Heart left ventricle (tissue), 16 donors: ENCODE measurements around the gene BRD9. TPM values are rescaled to one million over a fixed set of nuclear protein-coding genes. Genes with fewer than 3 reads are reported as not detected.

Experiments
- ATAC-seq, 4 donors: fragments of 200-7000 bp; cut with Tn5 transposase; one replicate each; pipeline ENCODE4 v1.9.1; 2020 to 2022; ENCODE audit warnings: moderate library complexity in 4 of 4, mild to moderate bottlenecking in 3 of 4, moderate number of reproducible peaks in 1 of 4
- DNase-seq, 5 donors: peaks; one replicate each; pipeline ENCODE4 v3.0.0-alpha.2; 2020
- H3K27ac ChIP-seq, 12 donors: fragments of 200-600 bp; sonication (generic) in 4 of 12; one replicate each; pipeline versions ENCODE4 v1.5.0 to v1.8.0; 2016 to 2022; ENCODE audit warnings: mild to moderate bottlenecking in 2 of 12
- H3K27me3 ChIP-seq, 9 donors: fragments of 200-600 bp; sonication (generic) in 2 of 9; one replicate each; pipeline versions ENCODE4 v1.5.1 to v1.8.0; 2016 to 2022; ENCODE audit warnings: mild to moderate bottlenecking in 3 of 9
- H3K36me3 ChIP-seq, 9 donors: fragments of 200-600 bp; sonication (generic) in 2 of 9; one replicate each; pipeline versions ENCODE4 v1.5.0 to v1.8.0; 2018 to 2022; ENCODE audit warnings: mild to moderate bottlenecking in 2 of 9
- H3K4me1 ChIP-seq, 12 donors: fragments of 200-600 bp; sonication (generic) in 4 of 12; one replicate each; pipeline versions ENCODE4 v1.5.0 to v1.8.0; 2016 to 2022; ENCODE audit warnings: mild to moderate bottlenecking in 3 of 12
- H3K4me3 ChIP-seq, 12 donors: fragments of 200-600 bp; sonication (generic) in 4 of 12; one replicate each; pipeline versions ENCODE4 v1.5.0 to v1.8.0; 2017 to 2022; ENCODE audit warnings: mild to moderate bottlenecking in 9 of 12, moderate library complexity in 4 of 12
- H3K9me3 ChIP-seq, 12 donors: fragments of 200-600 bp; sonication (generic) in 4 of 12; one replicate each; pipeline versions ENCODE4 v1.5.0 to v1.8.0; 2016 to 2022; ENCODE audit warnings: mild to moderate bottlenecking in 1 of 12
- POLR2A ChIP-seq, 2 donors: fragments of 450-650 bp; IDR thresholded peaks; one replicate each; pipeline ENCODE4 v1.6.1; 2017; ENCODE audit warnings: antibody characterized with exemption in 2 of 2, mild to moderate bottlenecking in 2 of 2, moderate library complexity in 2 of 2
- WGBS, 4 donors: extraction: QIAGEN DNeasy Blood & Tissue Kit in 2 of 4; methylation state at CpG; one replicate each; pipeline versions ENCODE4 v1.1.5 to v1.1.7; 2013 to 2018; 5-methylcytosine and 5-hydroxymethylcytosine counted together
- intact Hi-C, 10 donors: fragments of 100-400 bp; cut with DNase I; formaldehyde crosslinking; loops; one replicate each; pipeline versions ENCODE4 v1.11.1 to v1.14.2; 2022
- polyA plus RNA-seq, 2 donors: library from polyadenylated mRNA; stranded (reverse); fragments of 200-250 nt; gene quantifications; one replicate each; pipeline ENCODE4 v1.2.3, GENCODE V29; 2013
- total RNA-seq, 9 donors: library from RNA; depleted of rRNA in 2 of 9; stranded (reverse); fragments of >200 nt in 2 of 9; fragmentation: NEBNext Ultra II Directional in 3 of 9; extraction: Animal tissue kit (Norgen Biotek cat#: 25700) in 3 of 9; gene quantifications; one replicate each; pipeline versions ENCODE4 v1.1.0 to v1.2.4, GENCODE V29; 2016 to 2023
- TF ChIP-seq, protein P1 (sequence below), 12 donors: fragments of 200-600 bp; sonication (generic) in 4 of 12; IDR thresholded peaks; one replicate each; pipeline versions ENCODE4 v1.5.0 to v1.8.0; 2018 to 2022; ENCODE audit warnings: antibody characterized with exemption in 12 of 12, mild to moderate bottlenecking in 5 of 12
- donor health status: ischemic (EF 13 %, LVEDD 7.1; RV severe dilation, severe dysfunction).
- donor health status: healthy with polysubstance abuse.
- donor health status: DM: no; HTN: yes; CAD: no.
- donor health status: DM: no; HTN: no; CAD: no.
- donor health status: ischemic (EF 25% LVEDD 6.9; RV normal size, moderate dysfunction).
- donor health status: ischemic (EF 25% LVEDD 5.7; RV mildly dilated, moderate dysfunction).
- donor health status: healthy.
- donor health status: DM: yes; HTN: yes; CAD: no.
- donor health status: ischemic (EF 35%, LVEDD 5.7; RV mildly dilated, moderate dysfunction).
- donor health status: nonischemic (EF 11% LVEDD 7.7; RV severe dilation, severe dysfunction).
- donor health status: DM: yes; HTN: yes; CAD: no.
- donor health status: PGD.
- donor health status: ischemic (EF 29% LVEDD 5.4; RV normal size, mild dysfunction).
- donor health status: nonischemic (EF 23%, LVEDD 6.1; RV moderate dilation, normal function).

The BRD9 gene
- total and polyA plus RNA-seq, 11 donors = 17.5 to 32.1 (median 22.5) TPM

DNA sequence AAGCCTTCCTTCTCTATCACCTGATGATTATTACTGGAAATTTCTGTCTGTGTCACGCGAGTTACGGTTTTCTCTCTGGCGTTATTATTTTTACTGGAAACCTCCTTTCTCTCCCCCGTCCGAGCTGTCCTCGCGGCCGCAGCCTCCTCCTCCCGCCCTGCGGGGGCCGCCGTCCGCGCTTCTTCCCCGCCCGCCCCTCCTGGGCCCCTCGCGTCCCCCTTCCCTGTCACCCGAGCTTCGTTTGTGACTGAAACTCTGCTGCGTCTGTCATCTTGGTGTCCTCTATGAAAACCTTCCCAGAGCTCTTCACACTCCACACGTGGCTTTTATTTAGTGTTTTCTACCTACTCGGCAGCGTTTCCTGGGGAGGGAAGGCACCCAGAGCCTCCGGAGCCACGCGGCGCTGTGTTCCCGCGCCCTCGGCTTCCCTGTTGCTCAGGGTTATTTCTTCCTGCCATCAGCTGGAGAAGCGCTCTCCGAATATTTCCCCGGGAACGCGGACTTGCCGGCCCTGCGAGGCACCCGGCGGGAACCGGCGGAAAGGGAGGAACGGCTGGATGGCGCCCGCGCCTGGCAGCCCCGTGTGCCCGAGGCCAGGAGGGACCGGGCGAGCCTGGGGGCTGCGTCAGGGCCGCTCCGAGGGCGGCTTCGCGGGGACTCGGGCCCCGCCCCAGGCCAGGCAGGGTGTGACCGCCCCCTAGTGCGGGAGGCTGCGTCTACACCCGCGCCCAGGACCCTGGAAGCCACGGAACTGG, 34.0 kb upstream of the BRD9 start:
- 4 to 11% (median 6%) methylated on average over 35 to 65 of the region's 65 CpGs for WGBS, 4 donors
- Histone ChIP-seq H3K4me1 (peaks cover 0 to 16% (median 8%) of the 10 kb centered on the region in 12 donors), H3K27me3 (peaks cover 0 to 29% (median 6%) of the 10 kb centered on the region in 9 donors), H3K4me3 (peak overlapping the region in 11 of 12 donors; percentile 15 to 50 (median 43)), H3K9me3 (peaks cover 0 to under 1% (median 0%) of the 10 kb centered on the region in 12 donors), H3K27ac (peak overlapping the region in 1 of 12 donors; percentile 33), H3K36me3 (no peaks in the 10 kb centered on the region)
- intact Hi-C loops = loop anchor here in 3 of 10 donors (10.0 kb wide), 2 partner anchors 78 to 718 kb away; partner anchors contain the start of gene NKD2 (in 2 of the 3)
- DNase-seq (peak in 1 of 5 donors; percentile 47), ATAC-seq (peak in 3 of 4 donors; percentile 58 to 78 (median 77))
- TF ChIP-seq, protein P1, sequence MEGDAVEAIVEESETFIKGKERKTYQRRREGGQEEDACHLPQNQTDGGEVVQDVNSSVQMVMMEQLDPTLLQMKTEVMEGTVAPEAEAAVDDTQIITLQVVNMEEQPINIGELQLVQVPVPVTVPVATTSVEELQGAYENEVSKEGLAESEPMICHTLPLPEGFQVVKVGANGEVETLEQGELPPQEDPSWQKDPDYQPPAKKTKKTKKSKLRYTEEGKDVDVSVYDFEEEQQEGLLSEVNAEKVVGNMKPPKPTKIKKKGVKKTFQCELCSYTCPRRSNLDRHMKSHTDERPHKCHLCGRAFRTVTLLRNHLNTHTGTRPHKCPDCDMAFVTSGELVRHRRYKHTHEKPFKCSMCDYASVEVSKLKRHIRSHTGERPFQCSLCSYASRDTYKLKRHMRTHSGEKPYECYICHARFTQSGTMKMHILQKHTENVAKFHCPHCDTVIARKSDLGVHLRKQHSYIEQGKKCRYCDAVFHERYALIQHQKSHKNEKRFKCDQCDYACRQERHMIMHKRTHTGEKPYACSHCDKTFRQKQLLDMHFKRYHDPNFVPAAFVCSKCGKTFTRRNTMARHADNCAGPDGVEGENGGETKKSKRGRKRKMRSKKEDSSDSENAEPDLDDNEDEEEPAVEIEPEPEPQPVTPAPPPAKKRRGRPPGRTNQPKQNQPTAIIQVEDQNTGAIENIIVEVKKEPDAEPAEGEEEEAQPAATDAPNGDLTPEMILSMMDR (IDR thresholded peaks at IDR 0.05) = peak in 7 of 12 donors; percentile 14 to 50 (median 43)
- TF ChIP-seq POLR2A (IDR thresholded peaks at IDR 0.05) = no peak

DNA sequence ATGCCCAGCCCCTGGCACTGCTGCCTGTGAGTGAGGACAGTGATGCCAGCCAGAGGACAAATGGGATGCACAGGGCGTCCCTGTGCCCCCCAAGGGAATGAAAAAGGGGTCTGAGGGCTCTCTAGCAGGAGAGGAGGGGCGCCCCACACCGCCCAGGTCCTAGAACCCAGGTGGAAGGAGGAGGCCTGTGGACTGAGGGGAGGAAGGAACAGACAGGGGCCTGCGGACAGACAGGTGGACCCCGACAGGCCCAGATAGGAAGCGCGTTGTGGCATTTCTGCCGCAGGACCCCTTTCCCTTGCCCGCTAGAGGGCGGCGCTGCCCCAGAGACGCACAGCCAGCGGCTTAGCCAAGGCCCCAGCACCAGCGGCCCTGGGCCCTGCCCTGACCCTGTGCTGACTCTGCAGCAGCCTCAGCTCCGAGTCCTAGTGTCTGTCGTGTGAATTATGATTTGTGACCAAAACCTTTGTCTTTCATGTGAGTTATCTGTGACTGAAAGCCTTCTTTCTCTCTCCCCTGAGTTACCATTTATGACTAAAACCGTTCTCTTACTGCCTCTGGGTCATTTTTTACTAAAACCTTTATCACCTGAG, 30.8 kb upstream of the BRD9 start:
- H3K4me3 ChIP-seq = no peak overlapping the region
- H3K4me1 ChIP-seq = peaks cover 0 to 16% (median 8%) of the 10 kb centered on the region in 12 donors
- H3K36me3 ChIP-seq = no peaks in the 10 kb centered on the region
- TF ChIP-seq POLR2A (IDR thresholded peaks at IDR 0.05) = no peak
- TF ChIP-seq, protein P1 (IDR thresholded peaks at IDR 0.05) = peak; percentile 70 to 91 (median 86)
- ATAC-seq = peak; percentile 78 to 93 (median 92)
- DNase-seq = peak; percentile 78 to 89 (median 84)
- H3K9me3 ChIP-seq = peaks cover 0 to 5% (median 0%) of the 10 kb centered on the region in 12 donors
- intact Hi-C loops = loop anchor here in 9 of 10 donors (1.0 to 10.0 kb wide), 8 partner anchors 81 to 724 kb away; partner anchors contain the start of gene NKD2 (in 2 of the 9)
- no peak overlapping the region for H3K27ac ChIP-seq
- H3K27me3 ChIP-seq = peaks cover 0 to 29% (median 6%) of the 10 kb centered on the region in 9 donors
- 17 to 23% (median 21%) methylated on average over 17 of the region's 17 CpGs for whole genome bisulfite sequencing, 4 donors

DNA sequence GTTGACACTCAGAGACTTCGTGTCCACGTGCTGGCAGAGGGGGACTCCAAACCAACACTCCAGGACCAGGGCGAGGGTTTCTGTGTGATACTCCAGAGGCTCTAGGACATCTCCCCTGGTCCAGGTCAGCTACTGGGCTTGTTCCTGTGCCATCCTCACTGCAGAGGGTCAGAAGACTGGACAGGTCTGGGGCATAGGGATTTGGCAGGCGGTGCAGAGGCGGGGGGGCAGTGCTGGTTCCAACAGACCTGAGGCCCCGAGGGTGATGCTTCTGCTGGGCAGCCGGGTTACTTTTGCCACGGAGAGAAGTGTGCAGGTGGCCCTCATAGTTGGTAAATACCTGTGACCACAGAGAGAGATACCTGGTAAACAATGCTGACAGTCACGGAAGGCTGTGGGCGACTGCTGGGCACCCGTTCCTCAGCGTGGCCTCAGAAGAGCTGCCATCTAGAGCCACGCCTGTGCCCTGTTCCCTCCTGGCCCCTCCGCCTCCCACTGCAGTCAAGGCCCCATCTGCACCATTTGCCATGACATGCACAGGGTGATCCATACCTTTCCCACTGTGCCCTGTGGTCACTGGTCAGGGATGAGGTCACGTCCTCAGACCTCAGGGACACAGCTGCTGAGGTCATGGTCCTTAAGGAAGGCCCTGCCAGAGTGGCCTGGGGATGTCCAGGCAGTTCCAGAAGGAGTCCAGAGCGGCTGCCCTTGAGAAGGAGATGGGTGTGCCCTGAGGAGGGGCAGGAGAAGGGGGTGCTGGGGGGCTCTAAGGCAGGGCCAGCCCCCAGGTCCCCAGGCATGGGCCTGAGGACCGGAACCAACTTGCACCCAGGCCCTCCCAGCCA, 30.1 kb upstream of the BRD9 start:
- no peak overlapping the region for H3K4me3 ChIP-seq
- peak in 3 of 4 donors; percentile 3 to 15 (median 5) for ATAC-seq
- H3K4me1 ChIP-seq = peaks cover 0 to 16% (median 8%) of the 10 kb centered on the region in 12 donors
- DNase-seq = no peak
- peaks cover 0 to 29% (median 6%) of the 10 kb centered on the region in 9 donors for H3K27me3 ChIP-seq
- no peaks in the 10 kb centered on the region for H3K36me3 ChIP-seq
- TF ChIP-seq, protein P1 (IDR thresholded peaks at IDR 0.05) = no peak
- no peak for TF ChIP-seq POLR2A (IDR thresholded peaks at IDR 0.05)
- peaks cover 0 to 5% (median 0%) of the 10 kb centered on the region in 12 donors for H3K9me3 ChIP-seq
- intact Hi-C loops = loop anchor here in 9 of 10 donors (1.0 to 10.0 kb wide), 8 partner anchors 82 to 725 kb away; partner anchors contain the start of gene NKD2 (in 2 of the 9)
- no peak overlapping the region for H3K27ac ChIP-seq
- WGBS, 4 donors = 94 to 100% (median 95%) methylated on average over 5 to 17 of the region's 17 CpGs
